HG02973 (cell line): Measurements from ENCODE around the gene NR3C2.

Experiments
- ATAC-seq: cut with Tn5 transposase; IDR thresholded peaks from one replicate; pipeline ENCODE4 v1.9.1; 2021; ENCODE audit warnings: moderate library complexity; ENCODE audit not compliant: unreplicated experiment

The NR3C2 gene

DNA sequence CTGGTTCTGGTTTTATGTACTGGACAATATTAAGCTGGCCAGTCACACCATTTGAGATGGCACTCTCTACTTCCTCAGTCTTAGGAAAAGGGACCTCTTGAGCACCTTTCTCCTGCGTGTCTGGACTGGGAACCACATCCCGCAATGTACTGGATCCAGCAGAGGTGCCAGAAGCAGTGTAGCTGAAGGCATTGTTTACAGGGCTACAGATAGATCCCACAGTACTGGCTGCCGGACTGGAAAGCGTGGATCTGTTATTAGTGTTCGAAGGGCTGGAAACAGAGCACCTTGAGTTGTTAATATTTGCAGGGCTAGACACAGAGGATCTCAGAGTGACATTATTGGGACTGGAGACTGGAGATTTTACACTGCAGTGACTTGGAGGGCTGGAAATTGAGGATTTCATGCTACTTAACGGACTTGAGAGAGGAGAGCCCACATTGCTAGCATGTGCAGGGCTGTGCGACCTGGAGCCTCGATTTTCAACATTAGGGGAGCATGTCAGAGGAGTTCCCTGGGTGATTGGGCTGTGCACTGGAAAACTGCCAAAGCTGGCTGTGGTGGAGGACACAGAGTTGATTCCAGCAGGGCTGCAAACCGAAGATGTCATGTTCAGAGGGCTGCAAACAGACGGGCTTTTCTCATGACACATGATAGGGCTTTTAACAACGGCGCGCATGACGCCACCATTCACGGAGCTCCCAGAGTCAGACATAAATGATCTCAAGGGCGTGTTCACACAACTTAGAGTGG lies 6.4 kb downstream of the NR3C2 start:
- ATAC-seq = no peak

DNA sequence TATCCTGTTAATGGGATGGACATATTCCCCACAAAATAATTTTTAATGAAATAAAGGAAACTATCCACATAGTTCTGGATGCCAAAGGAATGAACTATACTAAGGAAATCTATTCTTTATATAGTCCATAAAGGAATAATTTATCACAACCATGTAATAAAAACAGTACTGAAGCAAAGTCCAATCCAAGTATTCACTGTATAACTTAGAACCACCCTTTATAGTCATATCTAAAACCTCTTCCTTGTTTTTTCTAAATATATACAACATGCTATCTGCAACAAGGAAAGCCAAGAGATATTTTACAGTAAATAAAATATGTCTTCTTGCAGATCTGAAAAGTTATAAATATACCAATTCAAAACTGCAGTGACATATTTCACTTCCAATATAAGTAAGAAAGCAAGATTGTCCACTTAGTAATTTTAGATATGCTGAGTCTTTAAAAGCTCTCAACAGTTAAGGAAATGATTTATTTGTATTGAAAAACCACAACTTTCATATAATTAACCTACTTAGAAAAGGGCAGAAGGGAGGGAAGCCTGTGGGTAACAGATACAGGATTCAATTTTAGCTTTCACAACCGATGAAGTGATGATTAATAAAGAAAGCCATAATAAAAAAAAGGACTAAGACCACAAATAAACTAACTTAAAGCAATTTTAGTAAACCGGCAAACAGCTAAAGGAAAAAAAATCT lies 8.0 kb downstream of the NR3C2 start:
- ATAC-seq = no peak

DNA sequence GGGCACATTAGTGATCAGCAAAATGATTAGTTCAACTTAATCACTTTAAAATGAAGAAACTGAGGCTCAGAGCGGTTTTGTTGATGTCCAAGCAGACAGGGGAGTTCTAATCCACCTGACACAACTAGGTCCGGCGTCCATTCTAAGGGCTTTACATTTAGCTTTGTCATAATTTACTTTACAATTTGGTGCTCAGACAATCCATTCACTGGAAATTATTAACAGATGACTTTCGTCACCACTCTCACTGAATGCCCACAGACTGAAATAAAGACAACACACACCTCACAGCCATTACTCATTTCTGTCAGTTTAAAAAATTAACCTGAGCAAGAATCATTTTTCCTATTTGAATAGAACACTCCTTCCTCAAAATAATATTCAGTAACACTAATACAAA lies 10.8 kb downstream of the NR3C2 start:
- no peak for ATAC-seq

DNA sequence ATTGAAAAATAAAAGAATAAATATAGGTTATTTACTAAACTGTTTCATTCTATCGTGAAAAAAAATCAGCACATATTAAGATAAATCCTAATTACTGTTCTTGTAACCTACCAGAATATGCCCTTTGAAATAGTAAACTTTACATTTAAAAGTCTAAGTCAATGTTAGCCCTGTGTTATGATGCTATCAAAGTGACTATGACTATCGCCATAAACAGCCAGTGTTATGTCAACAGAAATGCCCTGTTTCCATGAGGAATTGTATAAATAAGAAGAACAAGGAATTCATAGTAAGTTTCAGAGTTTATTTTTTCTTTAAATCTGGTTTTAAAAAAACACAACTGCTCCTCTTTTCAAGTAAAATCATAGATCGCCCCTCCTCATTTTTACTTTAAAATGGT lies 11.4 kb downstream of the NR3C2 start:
- no peak for ATAC-seq

GRCh38 chr4:148429206-148429605 lies 13.0 kb downstream of the NR3C2 start:
- no peak for ATAC-seq

DNA sequence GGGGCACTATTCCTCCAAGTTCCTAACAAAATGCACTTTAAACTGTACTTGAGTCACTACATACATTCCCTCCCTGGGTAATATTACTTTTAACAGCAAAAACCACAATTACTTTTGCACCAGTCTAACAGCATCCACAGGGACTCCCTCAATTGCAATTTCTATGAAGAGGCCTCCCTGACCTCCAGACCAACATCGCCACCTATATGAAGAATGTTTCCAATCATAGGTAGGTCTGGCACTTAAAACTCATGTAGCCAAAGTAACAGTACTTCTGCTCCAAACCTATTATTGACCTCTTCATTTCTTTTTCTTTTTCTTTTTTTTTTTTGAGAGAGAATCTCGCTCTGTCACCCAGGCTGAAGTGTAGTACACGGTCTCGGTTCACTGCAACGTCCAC lies 15.6 kb downstream of the NR3C2 start:
- ATAC-seq = no peak

DNA sequence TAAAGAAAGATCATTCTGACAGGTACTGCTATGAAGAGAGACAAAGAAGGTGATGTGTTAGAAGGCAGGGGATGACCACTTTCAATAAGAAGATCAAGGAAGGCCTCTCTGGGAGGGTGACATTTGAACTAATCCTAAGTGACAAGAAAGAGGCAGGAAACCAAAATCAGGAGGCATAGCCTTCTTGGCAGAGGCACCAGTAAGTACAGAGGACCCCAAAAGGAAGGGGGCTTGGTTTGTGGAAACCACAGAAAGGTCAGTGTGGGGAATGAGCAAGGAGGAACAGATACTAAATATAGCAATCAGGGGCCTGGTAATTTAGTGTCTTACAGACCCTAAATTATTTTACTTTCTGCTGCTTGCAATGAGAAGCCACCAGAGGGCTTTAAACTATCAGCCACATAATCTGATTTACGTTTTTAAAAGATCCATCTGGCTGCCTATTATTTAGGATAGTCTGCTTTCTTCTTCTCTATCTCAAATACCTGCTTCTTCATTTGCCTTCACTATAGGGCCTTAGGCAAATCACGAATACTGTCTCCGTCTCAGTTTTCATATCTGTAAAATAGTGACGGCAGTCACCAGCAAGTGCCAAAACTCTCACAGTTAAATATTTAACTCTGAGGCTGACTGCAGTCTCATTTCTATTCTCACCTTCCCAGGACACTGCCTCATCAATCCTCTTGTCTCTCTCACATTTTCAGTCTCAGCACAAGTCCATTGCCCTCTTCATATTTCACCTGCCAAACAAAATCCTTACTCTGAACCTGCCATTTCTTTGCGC lies 16.7 kb downstream of the NR3C2 start:
- no peak for ATAC-seq

DNA sequence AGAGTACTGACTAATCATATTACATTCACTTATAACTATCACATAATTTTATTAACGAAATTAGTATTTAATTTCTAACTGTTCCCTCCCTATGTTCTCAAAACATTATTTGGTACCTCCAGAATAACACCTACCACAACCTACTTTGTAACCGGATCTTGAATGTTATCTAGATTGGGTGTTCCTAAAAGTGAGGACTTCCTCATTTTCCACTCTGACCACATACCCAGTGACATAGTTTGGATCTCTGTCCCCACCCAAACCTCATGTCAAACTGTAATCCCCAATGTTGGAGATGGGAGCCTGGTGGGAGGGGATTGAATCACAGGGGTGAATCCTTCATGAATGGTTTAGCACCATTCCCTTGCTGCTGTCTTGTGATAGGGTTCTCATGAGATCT lies 21.8 kb downstream of the NR3C2 start:
- no peak for ATAC-seq

- no peak for ATAC-seq
Observed at GRCh38 chr4:148415500-148415899, 26.7 kb downstream of the NR3C2 start.

DNA sequence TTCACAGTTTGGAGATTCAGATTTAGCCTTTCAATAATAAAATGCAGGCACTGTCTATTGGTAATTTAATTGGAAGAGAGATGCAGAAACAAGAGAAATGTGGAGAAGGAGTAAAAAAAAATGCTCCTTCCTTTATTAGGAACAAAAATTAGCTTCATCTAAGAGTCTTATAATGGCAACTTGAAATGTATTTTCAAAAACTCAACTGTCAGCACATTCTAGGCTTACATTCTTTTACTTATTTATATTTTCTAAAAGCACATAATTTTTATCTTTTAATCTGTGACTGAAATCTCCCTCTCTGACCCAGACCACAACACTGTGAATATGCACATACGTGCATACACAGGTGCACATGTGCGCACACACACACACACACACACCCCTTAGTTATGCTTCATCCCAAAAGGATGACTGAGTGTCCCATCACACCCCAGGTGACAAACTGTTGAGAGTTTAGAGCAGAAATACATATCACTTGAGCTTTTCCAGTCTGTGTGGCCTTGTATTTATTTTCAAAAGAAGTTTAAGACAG lies 29.7 kb downstream of the NR3C2 start:
- no peak for ATAC-seq

DNA sequence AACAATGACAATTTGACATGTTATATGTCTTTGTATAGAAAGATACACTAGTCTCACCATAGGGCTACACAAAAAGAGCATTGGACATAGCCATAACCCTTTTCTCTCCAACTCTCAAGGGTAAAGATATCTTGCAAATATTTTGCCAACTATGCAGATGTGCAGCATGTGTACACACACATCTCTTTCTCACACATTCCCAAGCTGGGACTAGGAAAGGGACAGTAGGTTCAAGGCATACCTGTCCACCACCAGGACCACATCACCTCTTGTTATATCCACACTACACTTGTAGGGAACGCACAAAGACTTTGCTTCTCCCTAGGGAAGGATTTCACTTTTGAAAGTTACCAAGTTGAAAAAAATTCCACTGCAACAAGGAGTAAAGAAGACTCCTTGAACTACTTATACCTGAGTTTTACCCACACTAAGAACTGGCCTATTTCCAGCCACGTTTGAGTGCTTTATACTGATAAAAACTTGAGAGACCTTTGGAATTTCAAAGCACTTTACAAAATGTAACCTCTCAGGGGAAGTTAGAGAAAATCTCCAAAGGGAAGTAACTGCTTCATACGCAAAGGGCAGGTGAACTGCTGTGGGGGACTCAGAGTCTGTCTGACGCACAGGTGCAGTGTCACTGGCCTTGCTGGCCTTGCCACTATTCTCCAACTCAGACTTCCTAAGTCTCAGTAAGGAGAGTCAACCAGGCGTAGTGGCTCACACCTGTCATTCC lies 36.9 kb downstream of the NR3C2 start:
- no peak for ATAC-seq

DNA sequence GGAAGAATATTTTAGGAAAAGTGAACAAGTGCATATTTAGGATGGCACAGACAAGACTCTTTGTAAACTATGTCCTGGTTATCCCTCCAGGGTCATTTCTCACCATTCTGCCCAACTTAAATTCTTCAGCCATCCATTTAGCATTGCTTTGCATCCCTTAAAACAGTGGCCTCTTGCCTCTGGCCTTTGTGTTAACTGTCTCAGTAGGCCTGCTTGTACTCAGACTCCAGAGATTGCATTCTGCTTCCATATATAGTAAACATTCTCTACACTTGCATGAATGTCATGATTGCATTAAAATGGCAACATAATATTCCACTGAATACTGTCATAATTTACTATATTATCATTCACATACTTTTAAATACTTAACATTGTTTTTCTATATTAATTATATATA lies 43.2 kb downstream of the NR3C2 start:
- no peak for ATAC-seq

GRCh38 chr4:148397771-148398170 lies 44.4 kb downstream of the NR3C2 start:
- no peak for ATAC-seq

DNA sequence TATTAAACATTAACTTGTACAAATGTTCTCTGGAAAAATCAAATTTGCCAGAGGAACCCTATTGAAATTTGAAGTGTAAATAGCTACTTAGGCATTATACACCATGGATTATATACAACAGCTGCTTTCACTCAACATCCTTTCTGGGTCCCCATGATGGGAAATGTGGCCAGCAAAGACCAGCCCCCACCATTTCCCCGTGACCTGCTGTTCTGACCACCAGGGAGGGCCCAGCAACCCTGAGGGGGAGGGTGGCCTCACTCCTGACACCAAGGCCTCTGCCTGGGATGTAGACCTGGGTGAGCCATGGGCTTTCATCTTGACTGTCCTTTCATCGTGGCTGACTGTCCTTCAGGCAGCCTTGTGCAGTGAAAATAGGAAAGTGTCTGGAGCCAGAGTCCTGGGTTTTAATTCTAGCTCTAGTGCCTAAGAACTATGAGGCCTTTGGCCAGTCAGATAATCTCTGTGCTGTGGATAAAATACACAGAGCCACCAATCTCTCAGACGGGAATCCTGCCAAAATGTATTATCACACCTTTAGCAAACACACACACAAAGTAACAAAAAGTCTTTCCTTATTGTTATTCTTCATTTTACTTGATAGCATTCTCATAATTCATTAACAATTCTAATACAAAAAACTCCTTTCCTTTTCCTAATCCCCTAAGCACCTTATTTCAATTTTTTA lies 45.1 kb downstream of the NR3C2 start:
- no peak for ATAC-seq

GRCh38 chr4:148395771-148396170 lies 46.4 kb downstream of the NR3C2 start:
- no peak for ATAC-seq

DNA sequence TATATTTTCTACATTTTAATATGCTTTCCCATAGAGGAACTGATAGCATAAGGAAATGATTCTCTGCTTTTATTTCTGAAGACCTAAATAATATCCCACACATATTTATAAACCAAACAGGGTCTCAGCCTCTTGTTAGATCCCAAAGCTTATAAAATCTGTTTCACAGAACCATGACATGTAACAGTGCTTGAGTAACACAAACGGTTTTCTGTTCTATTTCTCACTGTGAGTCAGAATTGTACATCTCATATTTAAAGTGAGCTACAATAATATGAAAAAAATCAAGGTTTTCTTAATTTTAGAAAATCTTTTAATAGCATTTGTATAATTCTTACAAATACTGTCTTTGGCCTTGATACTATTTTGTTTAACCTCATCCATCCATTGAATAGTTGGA lies 51.2 kb downstream of the NR3C2 start:
- no peak for ATAC-seq

DNA sequence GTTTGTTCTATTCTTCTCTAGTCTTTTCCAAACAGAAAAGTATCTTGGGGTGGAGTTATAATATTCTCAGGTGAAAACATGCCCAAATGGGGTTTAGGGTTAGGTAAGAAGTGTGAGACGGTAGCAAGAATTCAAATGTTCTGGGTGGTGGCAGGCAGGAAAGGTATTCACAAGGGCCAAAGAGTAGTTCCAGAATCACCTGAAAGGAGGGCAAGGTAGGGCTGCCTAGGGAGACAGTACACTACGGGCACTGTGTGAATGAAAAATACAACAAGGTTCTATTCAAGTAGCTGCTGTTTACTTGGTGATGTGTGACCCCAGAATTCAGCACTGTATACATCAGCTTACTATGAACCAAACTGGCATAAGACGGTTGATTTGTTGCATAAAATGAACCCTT lies 51.9 kb downstream of the NR3C2 start:
- no peak for ATAC-seq

DNA sequence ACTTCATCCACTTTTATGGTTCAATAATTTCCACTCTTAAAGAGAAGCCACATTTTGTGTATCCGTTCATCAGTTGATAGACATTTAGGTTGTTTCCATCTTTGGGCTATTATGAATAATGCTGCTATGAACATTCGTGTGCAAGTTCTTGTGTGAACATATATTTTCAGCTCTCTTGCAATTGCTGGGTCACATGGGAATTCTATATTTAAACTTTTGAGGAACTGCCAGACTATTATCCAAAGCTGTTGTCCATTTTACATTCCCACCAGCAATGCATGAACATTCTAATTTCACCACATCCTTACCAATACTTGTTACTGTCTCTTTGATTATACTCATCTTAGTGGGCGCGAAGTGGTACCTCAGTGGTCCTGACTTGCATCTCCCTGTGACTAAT lies 61.9 kb downstream of the NR3C2 start:
- no peak for ATAC-seq

DNA sequence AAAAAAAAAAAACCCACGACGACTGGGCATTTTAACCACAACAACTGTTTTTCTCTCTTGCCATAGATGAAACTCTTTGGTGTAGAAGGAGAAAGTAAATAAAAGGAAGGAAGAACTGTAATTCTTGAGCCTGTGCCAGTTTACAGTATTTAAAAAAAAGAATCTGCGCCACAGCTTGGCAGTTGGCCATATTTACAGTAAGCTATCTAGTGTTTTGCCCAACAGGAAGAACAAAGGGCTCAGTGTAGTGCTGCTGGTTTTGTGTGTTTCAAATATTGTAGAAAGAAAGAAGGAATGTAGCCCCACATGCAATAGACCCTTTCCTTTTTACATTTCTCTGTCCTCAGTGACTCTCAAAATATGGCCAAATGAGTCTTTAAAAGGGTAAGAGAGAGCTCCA lies 66.1 kb downstream of the NR3C2 start:
- ATAC-seq = no peak

DNA sequence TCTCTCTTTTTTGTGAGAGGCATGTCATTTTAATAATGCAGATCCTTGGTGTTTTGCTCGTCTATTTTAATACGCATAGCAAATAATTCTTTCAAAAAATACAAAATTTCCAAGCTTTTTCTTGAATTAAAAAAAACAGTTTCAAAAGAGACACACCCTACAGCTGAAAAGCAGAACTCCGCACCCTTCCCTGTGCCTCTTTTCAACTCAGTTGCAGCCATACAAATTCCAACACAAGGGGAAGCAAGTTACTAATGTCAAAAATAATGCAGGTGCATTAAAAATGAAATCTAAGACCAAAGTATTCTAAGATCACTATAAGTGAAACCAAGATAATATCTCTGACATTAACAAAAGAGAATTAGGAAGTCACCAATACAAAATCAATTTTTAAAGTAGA lies 66.6 kb downstream of the NR3C2 start:
- ATAC-seq = no peak
